Caco-2 (cell line): Measurements from ENCODE around the gene HP1BP3. TPM values are rescaled to one million over a fixed set of nuclear protein-coding genes. Genes with fewer than 3 reads are reported as not detected.

Experiments
- BruUV-seq: library from RNA; stranded (reverse); fragments of 400-500 nt; replicated peaks from 2 replicates; lab custom pipeline; 2021; lab: Mats Ljungman, UMichigan
- CTCF ChIA-PET: fragments of 300-600 bp; sonication (Branson Sonifier 250); formaldehyde crosslinking; loops from one replicate; lab custom pipeline; 2022; ENCODE audit warnings: antibody characterized with exemption; lab: Charles Lee
- POLR2A ChIA-PET: fragments of 300-600 bp; sonication (Branson Sonifier 250); formaldehyde crosslinking; loops from one replicate; lab custom pipeline; 2022; ENCODE audit warnings: antibody characterized with exemption; lab: Charles Lee
- DNase-seq, 2 experiments: peaks; one replicate each; pipeline versions ENCODE4 v3.0.0 to v3.0.0-alpha.2; 2020 to 2022
- H3K27me3 ChIP-seq: replicated peaks from 2 replicates; pipeline ENCODE4 v1.6.0; 2011; ENCODE audit warnings: low read length; ENCODE audit not compliant: control insufficient read depth, insufficient read depth
- H3K36me3 ChIP-seq: 2 replicates; pipeline ENCODE4 v1.5.1; 2011; ENCODE audit warnings: low read length; ENCODE audit not compliant: control insufficient read depth, insufficient read depth
- H3K4me1 ChIP-seq: fragments of 250-450 bp; sonication (Bioruptor Pico); 2 replicates; pipeline ENCODE4 v1.5.1; 2020; ENCODE audit warnings: mild to moderate bottlenecking
- H3K4me3 ChIP-seq: 2 replicates; pipeline ENCODE4 v1.5.1; 2011; ENCODE audit warnings: low read depth, mild to moderate bottlenecking, control low read depth, low read length
- H3K9me3 ChIP-seq: fragments of 250-450 bp; sonication (Bioruptor Pico); 2 replicates; pipeline ENCODE4 v1.5.1; 2020; ENCODE audit warnings: mild to moderate bottlenecking, moderate library complexity
- H3K27ac Mint-ChIP-seq: one replicate; pipeline ENCODE4 v1.8.0; 2022; ENCODE audit warnings: mixed read lengths; ENCODE audit not compliant: unreplicated experiment
- H3K27me3 Mint-ChIP-seq: one replicate; pipeline ENCODE4 v1.8.0; 2022; ENCODE audit warnings: mixed read lengths; ENCODE audit not compliant: insufficient read depth, unreplicated experiment
- H3K36me3 Mint-ChIP-seq: one replicate; pipeline ENCODE4 v1.8.0; 2022; ENCODE audit warnings: mild to moderate bottlenecking, mixed read lengths; ENCODE audit not compliant: insufficient read depth, unreplicated experiment
- H3K4me1 Mint-ChIP-seq: one replicate; pipeline ENCODE4 v1.8.0; 2022; ENCODE audit warnings: low read depth, mixed read lengths; ENCODE audit not compliant: unreplicated experiment
- H3K4me3 Mint-ChIP-seq: one replicate; pipeline ENCODE4 v1.8.0; 2022; ENCODE audit warnings: mild to moderate bottlenecking, moderate library complexity, mixed read lengths; ENCODE audit not compliant: unreplicated experiment
- H3K9me3 Mint-ChIP-seq: one replicate; pipeline ENCODE4 v1.8.0; 2022; ENCODE audit warnings: mixed read lengths; ENCODE audit not compliant: unreplicated experiment
- intact Hi-C: fragments of 100-400 bp; cut with micrococcal nuclease; formaldehyde crosslinking; loops from one replicate; pipeline ENCODE4 v1.10.0; 2022; ENCODE audit not compliant: unreplicated experiment
- total RNA-seq: library from RNA; stranded (reverse); gene quantifications from 2 replicates; pipeline ENCODE4 v1.2.3, GENCODE V29; 2022
- TF ChIP-seq, protein P1 (sequence below), 2 experiments: fragments of 200-600 bp in 1 of 2; IDR thresholded peaks; 1 replicate in 1 of 2; 2 replicates in 1 of 2; pipeline versions ENCODE4 v1.5.1 to v1.8.0; 2011 to 2022; ENCODE audit warnings: antibody characterized with exemption in 1 of 2, control low read depth in 1 of 2, inconsistent platforms in 1 of 2, low read depth in 1 of 2, low read length in 1 of 2, mild to moderate bottlenecking in 1 of 2, moderate library complexity in 1 of 2; ENCODE audit not compliant: insufficient read depth in 1 of 2, severe bottlenecking in 1 of 2, unreplicated experiment in 1 of 2

HP1BP3 gene
- total RNA-seq, 1 experiment from 2014 or later = 240 TPM

DNA sequence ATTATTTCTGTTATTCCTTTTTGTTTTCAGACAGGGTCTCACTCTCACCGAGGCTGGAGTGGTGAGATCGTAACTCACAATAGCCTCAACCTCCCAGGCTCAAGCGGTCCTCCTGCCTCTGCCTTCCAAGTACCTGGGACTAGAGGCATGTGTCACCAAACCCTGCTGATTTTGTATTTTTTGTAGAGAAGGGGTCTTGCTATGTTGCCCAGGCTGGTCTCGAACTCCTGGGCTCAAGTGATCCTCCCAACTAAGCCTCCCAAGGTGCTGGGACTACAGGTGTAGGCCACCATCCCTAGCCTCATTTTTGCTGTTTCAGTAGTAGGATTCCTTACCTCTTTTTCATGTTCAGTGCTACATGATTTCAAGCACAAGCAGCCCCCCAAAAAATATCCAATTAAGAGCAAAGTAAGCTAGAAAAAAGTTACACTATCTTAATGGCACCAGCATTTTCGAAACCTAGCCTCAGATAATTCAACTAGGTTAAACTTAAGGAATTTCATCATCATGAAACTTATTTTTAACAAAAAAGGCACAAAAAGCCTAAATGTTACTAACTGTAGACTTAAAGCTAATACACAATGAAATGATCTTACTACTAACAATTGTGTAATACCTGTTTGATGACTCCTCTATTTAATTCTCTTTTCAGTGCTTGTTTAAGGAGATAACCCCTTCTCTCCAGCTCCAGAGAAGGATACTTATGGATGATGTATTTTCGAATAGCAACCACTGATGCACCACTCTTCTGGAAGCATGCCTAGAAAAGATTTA lies 16.6 kb downstream of the HP1BP3 start:
- Mint-ChIP-seq H3K36me3 (peaks cover 80% of the 10 kb centered on the region), H3K4me3 (no peak overlapping the region), H3K27me3 (no peaks in the 10 kb centered on the region), H3K4me1 (no peaks in the 10 kb centered on the region), H3K27ac (no peak overlapping the region), H3K9me3 (no peaks in the 10 kb centered on the region)
- no peaks in the 10 kb centered on the region for H3K27me3 ChIP-seq
- H3K4me1 ChIP-seq = no peaks in the 10 kb centered on the region
- DNase-seq = no peak
- no peak overlapping the region for H3K4me3 ChIP-seq
- TF ChIP-seq, protein P1, sequence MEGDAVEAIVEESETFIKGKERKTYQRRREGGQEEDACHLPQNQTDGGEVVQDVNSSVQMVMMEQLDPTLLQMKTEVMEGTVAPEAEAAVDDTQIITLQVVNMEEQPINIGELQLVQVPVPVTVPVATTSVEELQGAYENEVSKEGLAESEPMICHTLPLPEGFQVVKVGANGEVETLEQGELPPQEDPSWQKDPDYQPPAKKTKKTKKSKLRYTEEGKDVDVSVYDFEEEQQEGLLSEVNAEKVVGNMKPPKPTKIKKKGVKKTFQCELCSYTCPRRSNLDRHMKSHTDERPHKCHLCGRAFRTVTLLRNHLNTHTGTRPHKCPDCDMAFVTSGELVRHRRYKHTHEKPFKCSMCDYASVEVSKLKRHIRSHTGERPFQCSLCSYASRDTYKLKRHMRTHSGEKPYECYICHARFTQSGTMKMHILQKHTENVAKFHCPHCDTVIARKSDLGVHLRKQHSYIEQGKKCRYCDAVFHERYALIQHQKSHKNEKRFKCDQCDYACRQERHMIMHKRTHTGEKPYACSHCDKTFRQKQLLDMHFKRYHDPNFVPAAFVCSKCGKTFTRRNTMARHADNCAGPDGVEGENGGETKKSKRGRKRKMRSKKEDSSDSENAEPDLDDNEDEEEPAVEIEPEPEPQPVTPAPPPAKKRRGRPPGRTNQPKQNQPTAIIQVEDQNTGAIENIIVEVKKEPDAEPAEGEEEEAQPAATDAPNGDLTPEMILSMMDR (IDR thresholded peaks at IDR 0.05; ENCODE audit: insufficient read depth in 1 of 2, low read depth in 1 of 2, low read length in 1 of 2, severe bottlenecking in 1 of 2, unreplicated experiment in 1 of 2) = no peak
- POLR2A ChIA-PET = interaction anchor here (1.1 kb wide), 1 partner anchor 16 kb away, joined by 4 read pairs; the partner anchor contains the start of gene HP1BP3
- intact Hi-C loops = no loop called here
- BruUV-seq = no TSS peak
- CTCF ChIA-PET = no interaction called here
- peaks cover 5% of the 10 kb centered on the region for H3K36me3 ChIP-seq
- H3K9me3 ChIP-seq = no peaks in the 10 kb centered on the region

DNA sequence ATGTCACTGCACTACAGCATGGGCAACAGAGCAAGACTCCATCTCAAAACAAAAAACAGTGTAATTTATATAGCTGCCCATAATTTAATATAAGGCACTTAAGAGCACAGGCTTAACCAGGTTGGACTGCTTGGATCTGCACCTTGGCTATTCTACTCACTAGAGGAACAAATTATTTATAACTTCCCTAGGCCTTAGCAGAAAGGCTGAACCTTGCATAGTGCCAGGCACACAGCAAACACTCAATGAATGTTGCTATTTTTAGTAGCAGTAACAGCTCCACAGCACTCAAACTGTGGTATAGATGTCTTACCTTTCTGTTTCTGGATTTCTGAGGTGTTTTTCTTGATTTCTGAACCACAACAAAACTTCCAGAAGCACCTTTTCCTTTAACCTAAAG lies 19.8 kb downstream of the HP1BP3 start:
- Histone ChIP-seq H3K4me3 (no peak overlapping the region), H3K4me1 (no peaks in the 10 kb centered on the region), H3K9me3 (no peaks in the 10 kb centered on the region), H3K36me3 (peaks cover 5% of the 10 kb centered on the region), H3K27me3 (no peaks in the 10 kb centered on the region)
- Mint-ChIP-seq H3K27me3 (no peaks in the 10 kb centered on the region), H3K4me3 (no peak overlapping the region), H3K9me3 (no peaks in the 10 kb centered on the region), H3K4me1 (no peaks in the 10 kb centered on the region), H3K36me3 (peaks cover 92% of the 10 kb centered on the region), H3K27ac (no peak overlapping the region)
- TF ChIP-seq, protein P1 (IDR thresholded peaks at IDR 0.05; ENCODE audit: insufficient read depth in 1 of 2, low read depth in 1 of 2, low read length in 1 of 2, severe bottlenecking in 1 of 2, unreplicated experiment in 1 of 2) = no peak
- ChIA-PET POLR2A (no interaction called here), CTCF (no interaction called here)
- BruUV-seq = no TSS peak
- DNase-seq = no peak
- intact Hi-C loops = no loop called here

DNA sequence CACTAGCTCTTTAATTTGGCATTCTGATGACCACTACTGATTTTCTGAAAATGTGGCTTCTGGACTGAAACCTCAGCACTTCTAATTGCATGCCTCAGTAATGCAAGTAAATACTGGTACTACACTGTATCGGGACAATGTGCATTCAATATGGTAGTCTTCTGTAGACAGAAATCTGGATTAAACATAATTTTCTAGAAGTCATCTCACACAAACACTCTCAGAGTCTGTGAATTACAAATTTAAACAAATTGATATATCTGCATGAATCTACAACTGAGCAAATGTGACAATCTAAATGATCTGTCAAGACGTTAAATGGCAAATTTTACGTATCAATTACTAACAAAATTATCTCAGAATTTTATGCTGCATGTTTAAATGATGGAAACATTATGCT lies 23.7 kb downstream of the HP1BP3 start:
- TF ChIP-seq, protein P1 (IDR thresholded peaks at IDR 0.05; ENCODE audit: insufficient read depth in 1 of 2, low read depth in 1 of 2, low read length in 1 of 2, severe bottlenecking in 1 of 2, unreplicated experiment in 1 of 2) = no peak
- intact Hi-C loops = no loop called here
- Mint-ChIP-seq H3K4me1 (no peaks in the 10 kb centered on the region), H3K27ac (no peak overlapping the region), H3K4me3 (no peak overlapping the region), H3K36me3 (peaks cover 96% of the 10 kb centered on the region), H3K27me3 (no peaks in the 10 kb centered on the region), H3K9me3 (no peaks in the 10 kb centered on the region)
- ChIA-PET CTCF (no interaction called here), POLR2A (no interaction called here)
- H3K4me3 ChIP-seq = no peak overlapping the region
- BruUV-seq = TSS peak; percentile 7
- no peaks in the 10 kb centered on the region for H3K9me3 ChIP-seq
- H3K36me3 ChIP-seq = peaks cover 1% of the 10 kb centered on the region
- H3K27me3 ChIP-seq = no peaks in the 10 kb centered on the region
- no peaks in the 10 kb centered on the region for H3K4me1 ChIP-seq
- no peak for DNase-seq
